Spleen (tissue), 7 donors: ENCODE data around the gene JMJD1C.

Experiments used
- POLR2A ChIP-seq, 3 donors: fragments of 450-650 bp; IDR thresholded peaks; one replicate each; pipeline ENCODE4 v1.5.1; 2017; ENCODE audit warnings: antibody characterized with exemption in 3 of 3, mild to moderate bottlenecking in 1 of 3
- TF ChIP-seq, protein P1 (sequence below), 11 experiments: fragments of 200-600 bp in 7 of 11; fragments of 450-650 bp in 4 of 11; sonication (generic) in 4 of 11; IDR thresholded peaks in 8 of 11; conservative IDR thresholded peaks in 3 of 11; 1 replicate in 7 of 11; 2 replicates in 4 of 11; pipeline versions ENCODE4 v1.4.0 to v1.8.0; 2016 to 2021; ENCODE audit warnings: antibody characterized with exemption in 11 of 11, inconsistent platforms in 4 of 11, mild to moderate bottlenecking in 1 of 11
- donor health status: DM: no; HTN: no; CAD: no; lungs with moderate emphysema.
- donor health status: DM: no; HTN: no; CAD: no.
- donor health status: DM: no; HTN: no; CAD: no.

DNA sequence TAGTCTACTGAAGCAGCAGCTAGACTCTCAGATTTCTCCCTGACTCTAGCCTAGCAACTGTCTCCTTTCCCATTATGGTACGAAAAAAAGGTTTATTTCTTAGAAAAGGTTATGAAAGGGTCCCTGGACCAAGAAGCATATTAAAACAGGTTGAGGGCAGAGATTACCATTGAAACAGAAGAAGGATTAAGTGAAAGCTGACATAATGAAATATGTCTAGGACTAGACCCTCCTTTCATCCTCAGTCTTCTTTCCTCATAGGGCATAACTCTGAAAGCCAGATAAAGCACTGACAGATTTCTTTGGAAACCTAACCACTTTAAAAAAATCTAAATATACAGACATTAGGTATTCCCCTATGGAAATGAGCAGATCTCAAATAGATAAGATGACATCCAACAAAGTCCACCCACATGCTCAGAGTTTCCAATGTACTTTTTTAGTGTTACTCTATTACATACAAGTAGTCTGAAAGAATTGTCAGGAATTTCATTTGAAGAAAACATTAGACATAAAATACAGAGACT is 58.6 kb downstream of the JMJD1C start:
- TF ChIP-seq, protein P1, sequence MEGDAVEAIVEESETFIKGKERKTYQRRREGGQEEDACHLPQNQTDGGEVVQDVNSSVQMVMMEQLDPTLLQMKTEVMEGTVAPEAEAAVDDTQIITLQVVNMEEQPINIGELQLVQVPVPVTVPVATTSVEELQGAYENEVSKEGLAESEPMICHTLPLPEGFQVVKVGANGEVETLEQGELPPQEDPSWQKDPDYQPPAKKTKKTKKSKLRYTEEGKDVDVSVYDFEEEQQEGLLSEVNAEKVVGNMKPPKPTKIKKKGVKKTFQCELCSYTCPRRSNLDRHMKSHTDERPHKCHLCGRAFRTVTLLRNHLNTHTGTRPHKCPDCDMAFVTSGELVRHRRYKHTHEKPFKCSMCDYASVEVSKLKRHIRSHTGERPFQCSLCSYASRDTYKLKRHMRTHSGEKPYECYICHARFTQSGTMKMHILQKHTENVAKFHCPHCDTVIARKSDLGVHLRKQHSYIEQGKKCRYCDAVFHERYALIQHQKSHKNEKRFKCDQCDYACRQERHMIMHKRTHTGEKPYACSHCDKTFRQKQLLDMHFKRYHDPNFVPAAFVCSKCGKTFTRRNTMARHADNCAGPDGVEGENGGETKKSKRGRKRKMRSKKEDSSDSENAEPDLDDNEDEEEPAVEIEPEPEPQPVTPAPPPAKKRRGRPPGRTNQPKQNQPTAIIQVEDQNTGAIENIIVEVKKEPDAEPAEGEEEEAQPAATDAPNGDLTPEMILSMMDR (IDR thresholded peaks at IDR 0.05 in 8 of 11, conservative IDR thresholded peaks at IDR 0.05 in 3 of 11), result no peak
- TF ChIP-seq POLR2A (IDR thresholded peaks at IDR 0.05), result no peak
